ENCODE data around the gene GUCD1.

GRCh38 chr22:24583221-24584165 is 28.6 kb upstream of the GUCD1 start:
- no peak for TF ChIP-seq POLR2AphosphoS5 (IDR thresholded peaks at IDR 0.05; ENCODE audit: low read depth, low read length)
- TF ChIP-seq POLR2A (IDR thresholded peaks at IDR 0.05; ENCODE audit: low read depth, low read length) = no peak
